HT1080 (cell line): ENCODE data around the gene SPEF2. TPM values are rescaled to one million over a fixed set of nuclear protein-coding genes. Genes with fewer than 3 reads are reported as not detected.
"Not testable (repeated sequence)": the region's sequence is repeated elsewhere in the genome, so short reads cannot be mapped to it uniquely, and the experiment has no call there.

Experiments
- DNase-seq: peaks from one replicate; pipeline ENCODE4 v3.0.0-alpha.2; 2015; ENCODE audit warnings: low read depth
- small RNA-seq: library from RNA; depleted of rRNA; stranded (forward); fragments of <200 nt; gene quantifications from one replicate; pipeline ENCODE3, GENCODE V24; 2014
- total RNA-seq: library from RNA; depleted of rRNA; stranded (reverse); fragments of >200 nt; shearing (Covaris generic); gene quantifications from 2 replicates; pipeline ENCODE4 v1.2.3, GENCODE V29; 2014; rRNA removed

The SPEF2 gene
- total RNA-seq, 1 experiment from 2014 or later = 1.1 TPM

- no peak for DNase-seq
These were observed 237.5 kb downstream of the SPEF2 start for GRCh38 chr5:35855187-35855586.

DNA sequence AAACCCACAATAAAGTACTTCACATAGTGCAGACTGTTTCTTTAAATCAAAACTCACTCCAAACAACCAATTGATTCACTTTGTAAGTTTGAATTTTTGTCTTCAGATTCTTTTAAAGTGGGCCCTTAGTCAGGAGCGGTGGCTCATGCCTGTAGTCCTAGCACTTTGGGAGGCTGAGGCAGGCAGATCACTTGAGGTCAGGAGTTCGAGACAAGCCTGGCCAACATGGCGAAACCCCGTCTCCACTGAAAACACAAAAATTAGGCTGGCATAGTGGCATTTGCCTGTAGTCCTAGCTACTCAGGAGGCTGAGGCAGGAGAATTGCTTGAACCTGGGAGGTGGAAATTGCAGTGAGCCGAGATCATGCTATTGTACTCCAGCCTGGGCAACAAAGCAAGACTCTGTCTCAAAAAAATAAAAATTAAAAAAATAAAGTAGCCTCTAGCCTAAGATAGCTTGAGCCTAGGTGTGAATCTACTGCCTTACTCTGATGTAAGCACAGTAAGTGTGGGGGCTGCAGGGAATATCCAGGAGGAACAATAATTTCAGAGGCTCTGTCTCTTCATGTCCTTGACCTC, 238.6 kb downstream of the SPEF2 start:
- DNase-seq = not testable (repeated sequence)

DNA sequence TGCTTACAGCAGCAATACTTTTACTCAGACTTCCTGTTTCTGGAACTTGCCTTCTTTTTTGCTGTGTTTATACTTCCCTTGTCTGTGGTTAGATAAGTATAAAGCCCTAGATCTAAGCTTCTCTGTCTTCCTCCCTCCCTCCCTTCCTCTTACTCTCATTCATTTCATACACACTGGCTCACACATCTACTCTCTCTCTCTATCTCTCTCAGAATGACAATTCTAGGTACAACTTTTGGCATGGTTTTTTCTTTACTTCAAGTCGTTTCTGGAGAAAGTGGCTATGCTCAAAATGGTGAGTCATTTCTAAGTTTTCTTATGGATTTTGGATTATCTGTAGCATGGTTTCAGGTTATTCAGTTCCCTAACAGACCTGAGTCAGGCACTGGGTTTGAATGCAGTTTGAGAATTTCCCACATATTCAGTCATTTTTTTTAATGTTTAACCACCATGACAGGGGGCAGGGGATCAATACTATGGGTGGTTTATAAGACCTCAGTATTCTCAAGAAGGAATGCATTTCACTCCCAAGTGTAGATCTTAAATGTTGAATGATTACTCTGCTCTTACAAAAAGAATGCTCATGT, 239.2 kb downstream of the SPEF2 start, which contains the start of gene IL7R:
IL7R (plus strand) TSS at position 127 of the 587 bp plus-strand sequence; CDS start at position 214, 87 bp downstream.
- peak; percentile 79 for DNase-seq

- peak; percentile 91 for DNase-seq
These were observed 240.0 kb downstream of the SPEF2 start for GRCh38 chr5:35857606-35858205.

DNA sequence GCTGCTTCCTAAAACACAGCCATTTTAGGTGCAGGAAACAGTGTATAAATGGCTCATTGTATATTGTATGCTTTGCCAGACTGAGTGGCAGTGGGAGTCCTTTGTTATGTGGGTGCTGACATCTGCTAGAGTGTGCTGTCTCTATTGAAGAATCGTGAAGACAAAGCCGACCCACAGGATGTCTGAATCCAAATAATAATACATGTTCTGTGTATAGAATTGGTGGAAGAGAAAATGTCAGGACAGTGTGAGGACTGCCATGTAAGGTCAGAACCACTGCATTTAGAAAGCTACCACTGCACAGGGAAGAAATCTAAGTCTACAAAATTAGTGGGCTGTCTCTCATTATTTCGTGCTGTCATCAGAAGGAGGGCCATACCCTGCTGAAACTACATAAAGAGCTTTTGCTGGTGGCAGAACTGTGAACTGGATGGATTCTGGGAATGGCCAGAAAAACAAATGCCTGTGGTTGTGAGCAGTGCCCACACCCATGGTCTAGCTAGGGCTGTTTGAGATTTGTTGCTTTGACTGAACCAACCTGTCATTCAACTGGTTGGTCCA, 241.5 kb downstream of the SPEF2 start:
- DNase-seq = peak; percentile 39

DNA sequence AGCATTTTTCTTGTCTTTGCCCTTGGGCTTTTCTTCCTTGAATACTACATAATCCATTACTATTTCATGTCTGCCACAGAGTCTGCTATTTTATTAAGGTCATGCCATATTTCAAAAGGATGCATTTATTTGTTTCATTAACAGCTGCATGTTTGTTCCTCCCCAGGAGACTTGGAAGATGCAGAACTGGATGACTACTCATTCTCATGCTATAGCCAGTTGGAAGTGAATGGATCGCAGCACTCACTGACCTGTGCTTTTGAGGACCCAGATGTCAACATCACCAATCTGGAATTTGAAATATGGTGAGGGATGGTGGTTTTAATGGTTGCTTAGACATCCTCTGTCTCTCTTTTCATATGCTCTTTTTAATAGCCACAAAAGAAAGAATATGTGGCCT, 243.0 kb downstream of the SPEF2 start:
- no peak for DNase-seq

DNA sequence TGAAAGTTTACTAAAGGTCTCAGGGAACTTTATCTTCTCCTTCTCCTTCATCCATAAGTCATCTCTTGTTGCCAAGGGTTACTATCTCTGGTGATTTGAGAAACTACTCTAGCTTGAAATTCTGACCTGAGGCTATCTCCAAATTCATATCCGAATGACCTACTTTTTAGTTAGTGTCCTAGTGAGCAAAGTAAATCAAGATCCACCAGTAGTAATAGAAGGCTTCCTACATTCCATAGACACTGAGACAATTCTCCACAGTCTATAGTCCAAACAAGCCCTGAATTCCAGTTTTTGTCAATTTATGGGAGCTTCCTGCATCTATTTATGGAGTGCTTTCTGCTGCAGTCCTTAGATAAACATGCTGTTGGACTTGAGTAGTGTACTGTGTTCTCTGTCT, 244.1 kb downstream of the SPEF2 start:
- DNase-seq = no peak

GRCh38 chr5:35862126-35862525, 244.5 kb downstream of the SPEF2 start:
- no peak for DNase-seq

DNA sequence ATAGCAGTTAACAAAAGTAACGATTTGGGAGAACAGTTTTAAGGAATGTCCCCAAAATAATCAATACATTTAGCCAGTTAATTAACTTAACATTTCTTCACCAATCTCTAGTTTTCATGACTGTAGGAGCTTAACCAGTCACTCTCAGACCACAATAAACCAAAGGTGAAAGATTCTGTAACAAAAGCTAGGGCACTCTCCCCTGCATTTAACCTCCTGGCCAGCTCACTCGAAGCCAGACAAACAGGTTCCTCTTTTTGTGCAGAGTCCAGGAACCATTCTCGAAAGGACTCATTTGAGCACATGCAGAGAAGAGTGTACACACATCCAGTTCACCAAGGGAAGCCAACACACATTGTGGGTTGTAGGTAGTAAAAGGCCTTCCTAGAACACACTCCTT, 245.5 kb downstream of the SPEF2 start:
- DNase-seq = no peak

Small RNA genes within 50 kb of the gene (small RNA-seq; reads per million reads assigned to genes)
- gene RNU7-130P = not detected

Other genes with a start within 250 kb of the SPEF2 start
- 12.2 and 13.9 TPM in 2 replicates for gene IL7R, start 239.0 kb downstream of the SPEF2 start, total RNA-seq